ENCODE measurements around the gene PKLR.

DNA sequence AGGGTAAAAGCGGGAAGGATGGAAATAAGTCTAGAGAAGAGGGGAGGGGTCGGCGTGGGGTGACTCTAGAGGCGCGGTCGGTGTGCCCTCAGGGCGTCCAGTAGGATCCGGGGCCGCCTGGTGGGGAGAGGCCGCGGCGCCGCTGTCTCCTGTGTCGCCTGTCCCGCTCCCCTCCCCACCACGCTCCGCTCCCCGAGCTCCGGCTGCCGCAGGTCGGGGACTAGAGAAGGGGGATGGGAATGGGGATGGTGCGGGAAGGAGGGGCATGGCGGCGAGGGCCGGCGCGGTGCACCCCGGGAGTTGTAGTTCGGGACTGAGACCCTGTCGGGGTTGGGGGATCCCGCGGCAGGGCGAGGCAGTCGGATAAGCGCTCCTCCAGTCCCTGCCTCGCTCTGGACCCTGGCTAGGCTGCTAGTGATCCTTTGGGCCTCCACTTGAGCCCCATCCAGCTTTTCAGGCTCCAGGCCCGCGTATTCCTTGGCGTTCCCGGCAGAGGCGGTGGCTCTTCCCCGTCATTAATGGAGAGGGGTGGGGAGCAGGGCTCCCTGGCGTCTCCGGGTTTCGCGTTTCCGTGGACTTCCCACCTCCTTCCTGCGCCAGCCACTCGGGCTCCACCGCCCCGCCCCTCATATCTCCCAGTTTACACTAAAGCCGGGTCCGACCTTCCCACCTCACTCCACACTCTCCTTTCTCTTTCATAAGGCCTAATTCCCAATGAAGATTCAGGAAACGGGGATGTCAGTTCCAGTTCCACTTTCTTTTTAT, 45.8 kb downstream of the PKLR start, which contains the start of gene ENTREP3:
- TF ChIP-seq, protein P1, sequence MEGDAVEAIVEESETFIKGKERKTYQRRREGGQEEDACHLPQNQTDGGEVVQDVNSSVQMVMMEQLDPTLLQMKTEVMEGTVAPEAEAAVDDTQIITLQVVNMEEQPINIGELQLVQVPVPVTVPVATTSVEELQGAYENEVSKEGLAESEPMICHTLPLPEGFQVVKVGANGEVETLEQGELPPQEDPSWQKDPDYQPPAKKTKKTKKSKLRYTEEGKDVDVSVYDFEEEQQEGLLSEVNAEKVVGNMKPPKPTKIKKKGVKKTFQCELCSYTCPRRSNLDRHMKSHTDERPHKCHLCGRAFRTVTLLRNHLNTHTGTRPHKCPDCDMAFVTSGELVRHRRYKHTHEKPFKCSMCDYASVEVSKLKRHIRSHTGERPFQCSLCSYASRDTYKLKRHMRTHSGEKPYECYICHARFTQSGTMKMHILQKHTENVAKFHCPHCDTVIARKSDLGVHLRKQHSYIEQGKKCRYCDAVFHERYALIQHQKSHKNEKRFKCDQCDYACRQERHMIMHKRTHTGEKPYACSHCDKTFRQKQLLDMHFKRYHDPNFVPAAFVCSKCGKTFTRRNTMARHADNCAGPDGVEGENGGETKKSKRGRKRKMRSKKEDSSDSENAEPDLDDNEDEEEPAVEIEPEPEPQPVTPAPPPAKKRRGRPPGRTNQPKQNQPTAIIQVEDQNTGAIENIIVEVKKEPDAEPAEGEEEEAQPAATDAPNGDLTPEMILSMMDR (IDR thresholded peaks at IDR 0.05), result no peak
- no peak for TF ChIP-seq POLR2A (IDR thresholded peaks at IDR 0.05)

All from lower leg skin (tissue), 3 donors.